CD4-positive, alpha-beta T cell treated with Interleukin-15 for 1 hour (primary cell): ENCODE measurements around the gene RAPGEF2.
"Not testable (repeated sequence)": the region's sequence is repeated elsewhere in the genome, so short reads cannot be mapped to it uniquely, and the experiment has no call there.

Source experiments
- DNase-seq: peaks from one replicate; pipeline ENCODE4 v3.0.0-alpha.2; 2020

RAPGEF2 gene

GRCh38 chr4:159101988-159102621 lies 774 bp upstream of the RAPGEF2 start:
- DNase-seq = no peak

GRCh38 chr4:159103384-159103990 lies 608 bp downstream of the RAPGEF2 start:
- DNase-seq = peak; percentile 26

- DNase-seq = no peak
Observed at GRCh38 chr4:159104694-159105414, 2.0 kb downstream of the RAPGEF2 start.

DNA sequence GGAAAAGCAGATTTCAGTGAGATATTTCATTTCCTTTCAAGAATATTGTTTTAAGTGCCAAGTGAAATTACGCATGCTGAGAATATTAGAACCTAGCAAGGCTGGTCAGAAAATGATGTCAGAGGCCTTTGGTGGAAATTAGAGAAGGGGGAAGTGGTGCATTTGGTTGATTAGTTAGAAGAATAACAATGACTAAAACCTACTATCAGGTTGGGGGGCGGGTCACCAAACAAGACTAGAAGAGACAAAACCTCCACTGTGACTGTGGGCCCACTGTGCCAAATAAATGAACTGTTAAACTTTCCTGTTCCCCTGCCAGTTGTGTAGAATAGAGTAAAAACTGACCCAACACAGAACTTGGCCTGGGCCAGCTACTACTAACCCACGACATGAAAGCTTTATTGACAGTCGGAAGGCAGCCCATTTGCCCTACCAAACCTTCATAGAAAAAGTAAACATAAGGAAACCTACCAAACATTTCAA lies 2.9 kb downstream of the RAPGEF2 start:
- no peak for DNase-seq

DNA sequence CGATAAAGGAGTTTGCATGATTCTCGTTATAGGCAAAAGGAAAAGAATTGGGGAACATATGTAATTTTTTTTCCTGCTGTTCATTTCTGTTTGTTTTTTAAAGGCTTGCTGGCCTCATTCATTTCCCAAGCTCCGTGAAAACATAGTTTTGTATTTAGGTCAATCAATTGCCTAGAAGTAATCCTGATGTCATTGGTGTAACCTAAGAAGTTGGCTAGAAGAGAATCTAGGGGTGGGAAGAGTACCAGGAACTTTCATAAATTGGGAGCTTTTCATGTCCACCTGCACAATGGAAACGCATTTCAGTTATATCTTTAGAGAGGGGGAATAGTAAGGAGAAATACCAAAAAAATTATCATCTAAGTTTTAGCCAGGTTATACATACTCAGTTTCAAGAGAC lies 3.8 kb downstream of the RAPGEF2 start:
- DNase-seq = no peak

DNA sequence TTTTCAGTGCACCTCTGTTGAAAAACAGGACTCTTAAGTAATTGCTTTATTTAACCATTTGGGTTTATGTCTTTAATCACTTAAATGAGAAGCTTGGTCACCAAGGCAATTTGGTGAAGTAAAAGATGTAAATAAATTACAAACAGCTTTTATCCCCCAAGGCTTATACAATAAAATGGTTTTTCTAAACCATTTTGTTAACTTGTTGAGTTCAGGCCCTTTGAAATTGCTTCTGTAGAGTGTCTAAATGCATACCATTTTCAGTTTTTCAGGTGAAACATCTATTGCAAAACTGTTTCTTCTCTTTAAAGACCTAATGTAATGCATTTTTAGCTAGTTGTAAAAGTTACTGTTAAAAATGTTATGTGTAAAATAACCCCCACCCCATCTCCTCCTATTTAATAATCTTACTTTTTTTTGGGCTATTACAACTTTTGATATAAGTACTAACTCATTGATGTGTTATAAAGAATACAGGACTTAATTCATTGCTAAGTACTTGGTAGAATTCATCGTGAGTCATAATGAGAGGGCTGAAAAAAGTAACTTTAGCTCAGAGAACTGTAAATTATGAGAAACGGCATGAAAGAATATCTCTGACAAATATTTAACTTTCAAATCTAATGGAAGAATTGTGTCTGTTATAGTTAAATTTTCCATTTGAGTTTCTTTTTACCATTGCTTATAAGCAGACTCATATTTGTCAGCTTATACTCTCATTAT lies 4.5 kb downstream of the RAPGEF2 start:
- DNase-seq = no peak

GRCh38 chr4:159108124-159108523 lies 5.2 kb downstream of the RAPGEF2 start:
- no peak for DNase-seq

DNA sequence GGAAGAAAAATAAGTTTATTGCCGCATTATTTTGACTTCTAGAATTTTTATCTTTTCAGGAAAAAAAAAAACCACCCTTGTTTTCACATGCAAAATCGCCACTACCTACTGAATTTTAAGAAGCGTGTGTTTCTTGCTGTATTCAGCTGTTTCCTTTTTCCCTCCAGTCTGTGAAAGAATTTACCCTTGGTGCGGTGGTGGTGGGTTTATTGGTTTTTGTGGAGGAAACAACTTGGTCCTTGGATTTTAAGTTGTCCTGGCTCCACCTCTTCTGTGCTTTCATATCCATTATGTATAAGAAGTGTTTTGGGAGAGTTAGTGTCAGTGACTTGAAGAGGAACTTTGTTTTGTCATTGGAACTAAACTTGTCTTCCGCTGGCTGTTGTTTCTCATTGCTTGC lies 8.1 kb downstream of the RAPGEF2 start:
- no peak for DNase-seq

DNA sequence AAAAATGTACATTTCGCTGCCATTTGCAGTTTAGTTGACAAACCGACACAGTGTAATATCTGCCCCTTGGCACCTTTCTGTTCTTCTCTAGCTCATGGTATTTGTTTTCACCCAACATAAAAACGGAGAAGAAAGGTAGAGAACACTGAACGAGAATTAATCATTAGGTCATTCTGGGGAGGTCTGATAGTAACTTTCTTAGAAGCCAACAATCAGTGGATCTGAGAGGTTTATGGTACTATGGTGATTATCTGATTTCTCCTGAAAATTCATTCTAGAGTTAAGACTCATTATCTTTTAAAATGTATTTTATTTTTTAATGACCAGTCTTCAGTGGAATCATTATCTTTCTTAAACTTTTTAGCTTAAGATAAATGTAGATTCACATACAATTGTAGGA lies 8.5 kb downstream of the RAPGEF2 start:
- no peak for DNase-seq

GRCh38 chr4:159113366-159113765 lies 10.5 kb downstream of the RAPGEF2 start:
- not testable (repeated sequence) for DNase-seq

DNA sequence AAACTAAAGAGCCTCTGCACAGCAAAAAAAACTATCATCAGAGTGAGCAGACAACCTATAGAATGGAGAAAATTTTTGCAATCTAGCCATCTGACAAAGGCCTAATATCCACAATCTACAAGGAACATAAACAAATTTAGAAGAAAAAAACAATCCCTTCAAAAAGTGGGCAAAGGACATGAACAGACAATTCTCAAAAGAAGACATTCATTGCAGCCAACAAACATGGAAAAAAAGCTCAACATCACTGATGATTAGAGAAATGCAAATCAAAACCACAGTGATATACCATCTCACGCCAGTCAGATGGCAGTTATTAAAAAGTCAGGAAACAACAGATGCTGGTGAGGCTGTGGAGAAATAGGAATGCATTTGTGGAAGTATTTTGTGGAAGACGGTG lies 13.2 kb downstream of the RAPGEF2 start:
- not testable (repeated sequence) for DNase-seq

DNA sequence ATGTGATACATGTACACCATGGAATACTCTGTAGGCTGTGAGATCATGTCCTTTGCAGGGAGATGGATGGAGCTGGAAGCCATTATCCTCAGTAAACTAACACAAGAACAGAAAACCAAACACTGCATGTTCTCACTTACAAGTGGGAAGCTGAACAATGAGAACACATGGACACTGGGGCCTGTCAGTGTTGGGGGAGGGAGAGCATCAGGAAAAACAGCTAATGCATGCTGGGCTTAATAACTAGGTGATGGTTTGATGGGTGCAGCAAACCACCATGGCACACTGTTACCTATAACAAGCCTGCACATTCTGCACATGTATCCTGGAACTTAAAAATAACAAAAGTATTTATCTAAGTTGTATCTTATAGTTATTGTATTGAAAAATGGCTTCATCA lies 13.8 kb downstream of the RAPGEF2 start:
- not testable (repeated sequence) for DNase-seq

- DNase-seq = no peak
Observed at GRCh38 chr4:159117564-159117963, 14.7 kb downstream of the RAPGEF2 start.

- DNase-seq = no peak
Observed at GRCh38 chr4:159117968-159118367, 15.1 kb downstream of the RAPGEF2 start.

DNA sequence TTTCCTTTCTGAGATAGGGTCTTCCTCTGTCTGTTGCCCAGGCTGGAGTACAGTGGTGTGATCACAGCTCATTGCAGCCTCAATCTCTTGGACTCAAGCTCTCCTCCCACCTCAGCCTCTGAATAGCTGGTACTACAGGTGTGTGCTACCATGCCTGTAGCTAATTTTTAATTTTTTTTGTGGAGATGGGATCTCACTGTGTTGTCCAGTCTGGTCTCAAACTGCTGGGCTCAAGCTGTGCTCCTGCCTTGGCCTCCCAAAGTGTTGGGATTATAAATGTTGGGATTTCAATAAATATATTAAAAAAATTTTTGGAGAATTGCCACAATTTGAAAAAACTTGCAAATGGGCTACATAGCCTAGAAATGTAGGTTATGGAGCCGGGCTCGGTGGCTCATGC lies 18.5 kb downstream of the RAPGEF2 start:
- no peak for DNase-seq

DNA sequence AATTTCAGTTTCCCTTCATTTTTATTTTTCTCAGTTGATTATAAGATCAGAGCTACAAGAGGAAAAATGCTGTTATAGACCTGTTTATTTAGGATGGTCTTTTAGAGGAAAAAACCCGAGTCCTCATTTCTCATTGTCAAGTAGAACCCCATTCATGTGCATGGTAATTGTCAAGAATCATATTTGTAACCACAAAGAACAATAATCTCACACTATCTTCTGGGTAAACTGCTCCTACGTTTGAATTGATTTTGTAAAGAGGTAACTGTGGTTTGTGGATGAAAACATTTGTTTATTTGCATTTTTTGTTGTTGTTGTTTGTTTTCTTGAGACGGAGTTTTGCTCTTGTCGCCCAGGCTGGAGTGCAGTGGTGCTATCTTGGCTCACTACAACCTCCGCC lies 23.8 kb downstream of the RAPGEF2 start:
- no peak for DNase-seq

GRCh38 chr4:159127745-159128518 lies 25.1 kb downstream of the RAPGEF2 start:
- DNase-seq = no peak

DNA sequence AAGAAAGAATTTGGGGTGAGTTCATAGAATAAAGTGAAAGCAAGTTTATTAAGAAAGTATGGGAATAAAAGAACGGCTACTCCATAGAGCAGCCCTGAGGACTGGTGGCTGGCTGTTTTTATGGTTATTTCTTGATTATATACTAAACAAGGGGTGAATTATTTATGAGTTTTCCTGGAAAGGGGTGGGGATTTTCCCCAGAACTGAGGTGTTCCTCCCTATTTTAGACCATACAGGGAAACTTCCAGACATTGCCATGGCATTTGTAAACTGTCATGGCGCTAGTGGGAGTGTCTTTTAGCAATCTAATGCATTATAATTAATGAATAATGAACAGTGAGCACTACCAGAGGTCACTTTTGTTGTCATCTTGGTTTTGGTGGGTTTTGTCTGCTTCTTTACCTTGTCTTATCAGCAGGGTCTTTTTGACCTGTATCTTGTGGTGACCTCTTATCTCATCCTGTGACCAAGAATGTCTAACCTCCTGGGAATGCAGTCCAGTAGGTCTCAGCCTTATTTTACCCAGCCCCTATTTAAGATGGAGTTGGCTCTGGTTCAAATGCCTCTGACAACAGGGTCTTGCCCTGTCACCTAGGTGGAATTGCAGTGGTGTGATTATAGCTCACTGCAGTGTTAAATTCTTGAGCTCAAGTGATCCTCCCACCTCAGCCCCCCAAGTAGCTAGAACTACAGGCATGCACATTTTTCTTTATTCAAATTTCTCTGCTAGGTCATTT lies 27.1 kb downstream of the RAPGEF2 start:
- DNase-seq = no peak

GRCh38 chr4:159131564-159131963 lies 28.7 kb downstream of the RAPGEF2 start:
- no peak for DNase-seq

GRCh38 chr4:159134429-159134828 lies 31.6 kb downstream of the RAPGEF2 start:
- no peak for DNase-seq

GRCh38 chr4:159137176-159137575 lies 34.3 kb downstream of the RAPGEF2 start:
- no peak for DNase-seq

DNA sequence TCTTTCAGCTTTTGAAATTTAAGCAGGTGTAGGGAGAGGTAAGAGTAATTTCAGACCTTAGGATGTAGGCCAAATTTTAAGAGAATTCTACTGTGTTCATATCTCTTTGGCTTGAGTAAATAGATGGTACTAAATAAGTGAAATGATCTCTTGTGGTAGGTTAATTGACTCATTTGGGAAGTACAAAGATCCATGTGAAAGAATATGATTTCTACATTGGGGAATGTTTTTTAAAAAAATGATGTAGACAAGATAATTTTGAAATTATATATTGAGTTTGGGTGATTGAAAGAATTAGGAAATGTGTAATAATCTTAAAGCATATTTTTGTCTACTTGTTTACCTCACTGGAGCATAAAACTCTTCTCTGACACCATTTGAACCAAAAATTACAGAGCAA lies 35.6 kb downstream of the RAPGEF2 start:
- DNase-seq = no peak
